Hematopoietic multipotent progenitor cell (in vitro differentiated cells): Measurements from ENCODE around the gene CRHR2. TPM values are rescaled to one million over a fixed set of nuclear protein-coding genes. Genes with fewer than 3 reads are reported as not detected.

Experiments used
- DNase-seq, 3 donors: peaks; one replicate each; pipeline ENCODE4 v3.0.0-alpha.2; 2011 to 2015; ENCODE audit warnings: low read depth in 2 of 3, low spot score in 2 of 3
- total RNA-seq: library from RNA; depleted of rRNA; stranded (reverse); fragments of >200 nt; gene quantifications from one replicate; pipeline ENCODE4 v1.2.3, GENCODE V29; 2012

Gene CRHR2
- total RNA-seq, 1 donor = not detected

DNA sequence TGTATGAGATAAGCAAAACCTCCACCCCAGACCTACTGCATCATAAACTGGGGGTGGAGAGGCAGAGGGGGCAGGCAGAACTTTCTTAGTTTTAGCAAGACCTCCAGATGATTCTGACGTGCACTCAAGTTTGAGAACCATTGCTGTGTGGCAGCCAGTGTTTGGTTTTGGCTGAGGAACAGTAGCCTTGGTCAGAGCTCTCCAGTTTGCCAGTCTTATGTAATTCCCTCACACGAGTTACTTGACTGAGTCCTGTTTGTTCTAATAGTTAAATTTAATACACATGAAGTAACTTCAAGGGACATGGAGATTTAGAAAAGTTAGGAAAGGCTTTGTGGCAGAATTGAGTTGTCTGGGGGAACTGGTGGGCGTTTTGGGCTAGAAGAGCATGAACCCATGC, 49.0 kb downstream of the CRHR2 start:
- no peak for DNase-seq

DNA sequence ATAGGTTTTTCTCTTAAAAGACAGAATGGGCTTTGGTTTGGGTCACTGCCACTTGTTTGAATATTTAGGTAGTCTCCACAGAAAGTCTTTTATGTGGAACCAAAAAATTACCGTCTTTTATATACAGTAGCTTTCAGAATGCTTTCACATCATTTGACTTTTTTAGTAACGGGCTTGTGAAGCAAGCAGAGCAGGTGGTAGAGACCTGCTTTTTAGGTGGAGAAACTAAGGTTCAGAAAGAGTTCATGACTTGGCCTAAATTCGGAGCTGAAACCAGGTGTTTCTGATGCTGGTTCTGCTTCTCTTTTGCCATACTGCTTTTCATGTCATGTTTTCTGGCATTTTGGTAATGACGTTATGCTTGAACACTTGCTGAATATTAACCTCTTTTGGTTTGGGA, 51.3 kb downstream of the CRHR2 start:
- no peak for DNase-seq

DNA sequence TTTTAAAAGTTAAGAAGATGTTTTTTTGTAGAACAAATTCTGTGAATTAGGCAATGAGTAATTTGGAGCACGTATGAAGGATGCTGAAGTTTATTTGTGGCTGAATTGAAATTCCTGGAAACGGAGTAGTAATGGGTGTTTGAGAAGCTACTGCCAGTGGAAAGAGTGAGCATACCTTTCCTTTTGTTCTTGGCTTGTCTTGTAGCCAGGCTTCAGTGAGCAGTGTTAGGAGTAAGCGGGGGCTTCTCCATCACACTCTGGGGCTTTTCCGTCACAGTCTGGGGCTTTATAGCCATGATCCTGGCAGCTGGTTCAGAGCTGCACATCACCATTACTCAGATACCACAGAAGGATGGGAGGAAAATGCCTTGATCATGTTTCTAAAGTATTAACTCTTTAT, 55.2 kb downstream of the CRHR2 start:
- no peak for DNase-seq

GRCh38 chr7:30625283-30625682, 57.0 kb downstream of the CRHR2 start:
- DNase-seq = no peak

DNA sequence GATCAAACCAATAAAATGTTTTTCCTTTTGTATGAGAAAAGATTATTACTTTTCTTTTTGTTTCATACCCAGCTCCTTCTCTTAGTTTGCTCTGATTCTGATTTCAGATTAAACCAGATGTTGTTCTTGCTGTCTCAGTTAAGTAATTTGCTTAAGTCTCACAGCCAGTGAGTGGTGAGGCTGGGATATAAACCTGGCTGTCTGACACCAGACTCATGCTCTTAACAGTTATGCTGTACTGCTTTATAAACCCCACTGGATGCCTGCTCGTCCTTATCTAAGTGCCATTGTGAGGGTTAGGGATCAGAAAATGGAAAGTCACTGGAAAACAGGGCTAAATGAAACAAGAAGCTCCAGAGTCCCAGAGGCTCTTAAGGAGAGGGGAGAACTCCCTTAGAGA, 63.3 kb downstream of the CRHR2 start:
- no peak for DNase-seq

- no peak for DNase-seq
These were observed 64.1 kb downstream of the CRHR2 start for GRCh38 chr7:30618080-30618676.

DNA sequence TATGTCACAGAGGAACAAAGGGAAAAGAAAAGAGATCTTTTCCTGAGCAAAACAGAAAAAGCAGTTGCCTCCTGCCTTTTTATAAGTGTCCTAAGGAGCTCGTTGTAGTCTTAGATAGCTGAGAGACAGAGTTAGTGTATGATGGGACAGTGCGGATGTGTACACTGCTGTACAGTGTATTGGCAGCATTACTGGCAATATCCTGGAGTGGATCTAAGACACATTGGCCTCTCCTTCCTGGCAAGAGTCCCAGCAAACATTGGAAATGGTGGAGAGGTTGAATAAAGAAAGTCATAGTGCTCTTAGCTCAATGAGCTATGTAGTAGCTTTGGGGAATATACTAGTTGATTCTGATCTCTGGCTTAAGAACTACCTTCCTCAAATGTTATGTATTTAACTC, 64.9 kb downstream of the CRHR2 start:
- no peak for DNase-seq

GRCh38 chr7:30616318-30616717, 65.9 kb downstream of the CRHR2 start:
- no peak for DNase-seq

DNA sequence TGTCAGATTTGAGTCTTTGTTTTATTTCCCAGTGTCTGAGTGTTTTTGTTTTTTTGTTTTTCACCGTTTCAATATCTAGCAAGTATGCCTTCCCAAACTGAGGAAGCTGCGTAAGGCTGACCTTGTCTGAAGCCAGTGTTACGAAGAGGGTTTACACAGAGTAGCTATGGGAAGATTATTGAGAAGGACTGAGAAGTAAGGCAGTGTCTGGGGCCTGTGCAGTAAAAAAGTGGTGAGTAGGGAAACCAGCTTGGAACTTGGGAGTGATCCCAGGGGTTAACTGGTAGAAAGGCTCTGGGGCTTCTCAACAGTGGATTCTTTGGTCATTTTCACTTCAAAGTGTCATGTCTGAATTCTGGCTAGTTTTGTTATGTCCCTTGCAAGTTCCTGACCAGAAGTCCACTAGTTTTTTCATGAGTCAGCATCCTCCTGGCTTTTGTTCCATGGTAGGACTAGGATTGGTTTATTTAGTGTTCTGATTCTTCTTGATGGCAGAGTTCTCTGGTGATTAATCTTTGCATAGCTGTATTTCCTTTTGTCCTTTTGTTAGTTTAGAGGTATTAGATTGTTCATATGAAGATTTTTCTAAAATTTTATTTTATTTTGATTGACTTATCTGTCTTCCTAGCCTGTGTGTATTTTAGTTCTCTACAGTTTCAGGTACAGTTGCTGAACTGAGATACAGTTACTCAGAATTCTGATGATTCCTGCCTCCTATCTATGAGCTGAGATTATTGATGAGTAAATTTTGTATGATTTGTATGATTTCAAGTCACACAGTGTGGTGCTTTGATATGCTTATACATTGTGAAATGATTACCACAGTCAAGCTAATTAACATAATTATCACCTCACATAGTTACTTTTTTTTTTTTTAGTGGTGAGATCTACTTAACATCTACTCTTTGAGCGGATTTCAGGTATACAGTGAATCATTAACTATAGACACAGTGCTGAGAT, 68.6 kb downstream of the CRHR2 start:
- no peak for DNase-seq

DNA sequence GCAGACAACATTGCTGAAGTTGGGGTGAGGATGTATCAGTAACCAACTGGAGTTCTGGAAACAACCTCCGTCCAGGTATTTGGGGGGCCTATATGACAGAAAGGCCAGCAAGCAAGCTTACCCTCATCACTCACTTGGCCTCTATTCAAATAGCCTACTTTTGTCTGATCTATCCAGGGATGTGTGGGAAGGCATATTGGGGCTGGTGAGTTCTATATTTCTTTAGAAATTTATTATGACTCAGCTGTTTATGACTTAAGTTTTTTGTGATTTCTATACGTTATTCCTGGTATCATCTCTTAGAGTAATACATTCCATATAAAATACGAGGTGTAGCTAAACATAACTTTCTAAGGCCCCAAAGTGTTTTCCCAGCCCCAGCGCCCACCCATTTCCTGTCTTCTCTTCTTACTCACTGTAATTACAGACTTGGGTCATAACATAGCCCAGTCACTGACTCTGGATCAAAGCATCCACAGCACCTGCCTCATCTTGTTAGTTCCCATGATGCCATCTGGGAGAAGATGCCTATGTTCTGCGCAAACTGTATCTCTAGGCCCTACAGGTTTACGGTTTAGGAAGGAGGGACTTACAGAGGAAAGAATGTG, 69.5 kb downstream of the CRHR2 start:
- no peak for DNase-seq

DNA sequence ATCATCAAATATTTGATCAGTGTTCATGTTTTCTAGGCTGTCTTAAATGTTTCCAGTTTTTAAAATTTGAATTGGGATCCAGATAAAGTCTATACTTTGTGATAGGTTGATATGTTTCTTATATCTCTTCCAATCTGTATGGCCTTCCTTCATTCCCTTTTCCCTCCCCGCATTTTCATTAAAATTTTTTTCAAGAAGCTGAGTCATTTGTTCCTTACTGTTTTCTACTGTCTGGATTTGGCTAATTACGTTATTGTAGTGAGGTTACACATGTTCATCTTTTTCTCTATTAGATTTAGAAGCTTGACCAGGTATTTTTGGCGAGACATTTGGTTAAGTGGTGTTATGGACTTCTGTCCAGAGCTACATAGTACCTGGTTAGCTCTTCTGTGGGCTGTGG, 76.4 kb downstream of the CRHR2 start:
- DNase-seq = no peak

DNA sequence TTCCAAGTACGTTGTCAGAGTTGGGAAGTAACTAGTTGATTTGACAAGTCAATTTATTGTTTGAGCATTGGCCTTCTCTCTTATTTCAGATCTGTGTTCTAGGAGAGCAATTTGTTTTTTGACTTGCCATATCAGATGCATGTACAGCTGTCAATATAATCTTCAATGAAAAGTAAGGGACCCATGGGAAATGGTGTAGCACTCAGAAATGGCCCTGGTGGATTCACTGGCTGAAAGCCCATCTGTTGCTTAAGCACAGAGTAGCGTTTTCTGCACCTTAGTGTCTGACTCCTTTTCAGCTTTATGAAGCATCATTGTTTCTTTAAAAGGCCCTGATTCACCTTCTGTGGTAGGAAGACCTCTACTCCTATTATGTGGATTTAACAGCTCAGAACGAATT, 77.4 kb downstream of the CRHR2 start:
- no peak for DNase-seq

Other genes starting within 250 kb of the CRHR2 start
- gene NOD1, start 203.7 kb downstream of the CRHR2 start, total RNA-seq = 17.8 TPM
- gene GGCT, start 177.6 kb downstream of the CRHR2 start, total RNA-seq = 17.8 TPM
- 49.5 TPM for gene GARS1, start 87.6 kb downstream of the CRHR2 start, total RNA-seq
- 0.54 TPM for gene INMT, start 69.7 kb upstream of the CRHR2 start, total RNA-seq
- 4.3 TPM for gene MINDY4, start 89.0 kb upstream of the CRHR2 start, total RNA-seq
- 0.81 TPM for gene AQP1, start 229.4 kb upstream of the CRHR2 start, total RNA-seq